Stimulated activated naive CD8-positive, alpha-beta T cell treated with anti-CD3 and anti-CD28 coated beads, Interleukin-15, amount 100 ng/mL, for 72 hours (primary cell): ENCODE results near the gene SLBP.
A peak's percentile ranks its signal among the peaks of the same experiment; 100 is the strongest.
"Not testable (repeated sequence)": the region's sequence is repeated elsewhere in the genome, so short reads cannot be mapped to it uniquely, and the experiment has no call there.

Source experiments
- ATAC-seq: fragments of 150-1000 bp; cut with Tn5 transposase; 2 replicates; pipeline ENCODE4 v1.10.0; 2021; ENCODE audit warnings: mild to moderate bottlenecking, moderate library complexity
- DNase-seq, 2 donors: peaks; one replicate each; pipeline ENCODE4 v3.0.0; 2021 to 2022
- H3K27ac Mint-ChIP-seq, 2 donors: one replicate each; pipeline ENCODE4 v1.8.0; 2022; ENCODE audit warnings: mild to moderate bottlenecking in 2 of 2, mixed read lengths in 2 of 2, moderate library complexity in 2 of 2
- H3K27me3 Mint-ChIP-seq: one replicate; pipeline ENCODE4 v1.8.0; 2022; ENCODE audit warnings: mixed read lengths
- H3K4me1 Mint-ChIP-seq: one replicate; pipeline ENCODE4 v1.8.0; 2022; ENCODE audit warnings: mild to moderate bottlenecking, mixed read lengths
- H3K4me3 Mint-ChIP-seq, 2 donors: one replicate each; pipeline ENCODE4 v1.8.0; 2022; ENCODE audit warnings: mild to moderate bottlenecking in 2 of 2, mixed read lengths in 2 of 2, moderate library complexity in 1 of 2
- H3K9me3 Mint-ChIP-seq, 2 donors: one replicate each; pipeline ENCODE4 v1.8.0; 2022; ENCODE audit warnings: mixed read lengths in 2 of 2

SLBP gene

DNA sequence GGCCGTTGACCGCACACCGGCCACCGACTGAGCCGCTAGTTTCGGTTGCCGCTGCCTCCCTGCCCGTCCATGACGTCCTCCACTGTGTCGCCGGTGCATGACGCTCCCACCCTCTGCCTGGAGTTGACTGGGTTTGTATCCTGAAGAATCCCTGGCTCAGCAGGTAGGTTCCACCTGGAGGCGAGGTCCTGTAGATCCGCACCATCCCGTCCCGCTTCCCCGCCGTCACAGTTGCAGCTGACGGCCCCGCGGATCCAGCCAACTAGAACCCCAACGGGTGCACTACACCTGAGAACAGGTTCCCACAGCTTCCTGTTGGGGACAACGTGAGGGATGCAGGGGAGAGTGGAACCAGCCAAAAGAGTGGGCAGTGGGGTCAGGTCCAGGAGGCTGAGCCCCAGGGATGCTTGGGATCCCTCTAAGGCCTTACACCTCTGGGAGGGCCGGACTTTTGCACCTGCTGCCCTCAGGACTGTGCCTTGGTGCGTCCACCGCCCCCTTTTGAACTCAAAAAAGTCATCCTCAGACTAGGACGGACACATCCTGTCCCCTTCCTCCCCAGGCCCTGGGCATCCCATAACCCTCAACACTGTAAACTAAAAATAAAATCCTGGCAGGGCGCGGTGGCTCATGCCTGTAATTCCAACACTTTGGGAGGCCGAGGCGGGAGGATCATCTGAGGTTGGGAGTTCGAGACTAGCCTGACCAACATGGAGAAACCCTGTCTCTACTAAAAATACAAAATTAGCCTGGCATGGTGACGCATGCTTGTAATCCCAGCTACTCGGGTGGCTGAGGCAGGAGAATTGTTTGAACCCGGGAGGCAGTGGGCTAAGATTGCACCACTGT lies 1.1 kb upstream of the SLBP start:
- DNase-seq (no peak), ATAC-seq (peak; percentile 31)
- H3K4me3 Mint-ChIP-seq = peak overlapping the region; percentile 99
- H3K9me3 Mint-ChIP-seq = no peaks in the 10 kb centered on the region
- H3K27me3 Mint-ChIP-seq = no peaks in the 10 kb centered on the region
- peaks cover 85% of the 10 kb centered on the region for H3K4me1 Mint-ChIP-seq
- H3K27ac Mint-ChIP-seq = peak overlapping the region; percentile 98

DNA sequence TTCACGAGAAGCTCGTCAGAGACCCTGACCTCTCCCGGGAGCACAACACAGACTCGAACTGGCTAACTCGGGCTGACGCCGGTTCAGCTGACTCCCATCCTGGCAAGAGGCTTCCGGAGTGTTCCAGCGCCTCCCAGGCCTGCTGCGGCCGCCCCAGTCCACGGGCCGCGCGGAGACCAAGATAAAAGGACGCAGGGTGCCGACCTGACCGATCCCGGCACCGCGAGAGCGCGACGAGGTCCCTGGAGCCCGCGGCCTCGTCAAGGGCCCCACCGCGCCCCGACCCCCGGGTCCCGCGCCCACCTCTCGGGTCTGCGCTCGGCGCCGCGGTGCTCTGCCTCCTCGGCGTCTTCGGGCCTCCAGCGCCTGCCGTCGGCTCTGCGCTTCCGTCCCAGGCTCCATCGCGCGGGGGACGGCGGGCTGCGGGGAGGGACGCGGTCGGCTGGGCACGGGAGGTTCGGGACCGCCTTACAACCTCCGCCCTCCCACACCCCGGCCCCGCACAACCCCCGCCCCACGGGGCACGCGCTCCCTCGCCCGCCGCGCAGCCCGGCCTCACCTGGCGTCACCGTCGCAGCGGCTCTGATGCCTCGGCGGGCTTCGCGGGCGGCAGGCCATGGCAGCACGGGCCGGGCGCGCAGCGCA lies 426 bp downstream of the SLBP start:
- peak; percentile 50 to 53 for DNase-seq
- Mint-ChIP-seq H3K27me3 (no peaks in the 10 kb centered on the region), H3K4me1 (peaks cover 79% of the 10 kb centered on the region), H3K4me3 (peak overlapping the region; percentile 94 to 96), H3K9me3 (no peaks in the 10 kb centered on the region), H3K27ac (peak overlapping the region; percentile 97 to 98)
- peak; percentile 36 for ATAC-seq

DNA sequence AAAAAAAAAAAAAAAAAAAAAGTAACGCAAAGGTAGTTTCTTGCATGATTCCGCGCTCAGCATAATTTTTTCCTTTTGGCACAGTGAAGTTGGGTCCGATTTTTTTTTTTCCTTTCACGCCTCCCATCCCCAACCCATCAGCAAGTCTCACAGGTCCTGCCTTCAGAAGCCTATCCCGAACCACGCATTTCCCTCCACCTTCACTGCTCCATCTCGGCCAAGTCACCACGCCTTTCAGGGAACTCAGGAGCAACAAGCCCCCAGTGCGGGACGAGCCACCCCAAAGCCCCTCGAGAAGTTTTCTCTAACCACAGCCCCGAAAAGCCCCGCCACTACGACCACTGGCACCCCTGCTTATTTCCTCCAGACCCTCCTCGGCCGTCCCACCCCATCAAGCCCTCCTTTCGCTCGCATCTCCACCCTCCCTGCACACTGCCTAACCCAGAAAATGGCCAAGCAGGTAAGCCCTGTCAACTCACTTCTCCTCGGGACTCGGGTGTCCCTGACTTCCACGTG lies 1.0 kb downstream of the SLBP start:
- DNase-seq (no peak), ATAC-seq (no peak)
- Mint-ChIP-seq H3K4me3 (peak overlapping the region; percentile 94 to 96), H3K27ac (peak overlapping the region; percentile 97 to 98), H3K4me1 (peaks cover 74% of the 10 kb centered on the region), H3K27me3 (no peaks in the 10 kb centered on the region), H3K9me3 (no peaks in the 10 kb centered on the region)

DNA sequence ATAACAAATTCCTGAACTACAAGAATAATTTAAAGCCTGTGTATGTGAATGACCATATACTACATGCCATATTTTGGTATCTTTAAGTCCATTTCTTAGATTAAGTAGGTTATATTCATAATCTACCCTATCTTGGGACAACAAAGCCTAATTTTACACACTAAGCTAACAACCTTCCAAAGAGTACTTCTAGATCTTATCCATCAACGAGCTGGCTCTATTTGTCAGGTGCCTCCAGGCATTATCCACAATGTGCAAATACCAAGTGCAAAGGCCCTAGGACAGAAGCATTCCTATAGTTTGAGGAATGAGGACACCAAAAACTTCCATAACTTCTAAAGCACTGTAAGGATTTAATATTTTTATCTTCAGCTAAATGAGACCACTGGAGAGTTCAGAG lies 3.5 kb downstream of the SLBP start:
- Mint-ChIP-seq H3K9me3 (no peaks in the 10 kb centered on the region), H3K4me3 (peak overlapping the region in 1 of 2 donors; percentile 26), H3K4me1 (peaks cover 65% of the 10 kb centered on the region), H3K27ac (peak overlapping the region in 1 of 2 donors; percentile 71), H3K27me3 (no peaks in the 10 kb centered on the region)
- DNase-seq = no peak
- ATAC-seq = no peak

DNA sequence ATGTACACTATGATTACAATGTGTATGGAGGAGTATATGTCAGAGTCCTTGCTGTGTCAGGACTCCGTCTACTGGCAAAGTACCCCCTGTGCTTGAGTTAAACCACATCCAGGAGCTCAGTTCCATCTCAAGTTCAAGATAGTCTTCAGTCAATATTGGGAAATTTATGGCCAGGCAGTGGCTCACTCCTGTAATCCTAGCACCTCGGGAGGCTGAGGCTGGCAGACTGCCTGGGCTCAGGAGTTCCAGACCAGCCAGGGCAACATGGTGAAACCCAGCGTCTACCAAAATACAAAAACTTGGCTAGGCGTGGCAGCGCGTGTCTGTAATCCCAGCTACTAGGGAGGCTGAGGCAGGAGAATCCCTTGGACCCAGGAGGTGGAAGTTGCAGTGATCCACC lies 5.8 kb downstream of the SLBP start:
- Mint-ChIP-seq H3K4me1 (peaks cover 65% of the 10 kb centered on the region), H3K4me3 (no peak overlapping the region), H3K27me3 (no peaks in the 10 kb centered on the region), H3K27ac (no peak overlapping the region), H3K9me3 (no peaks in the 10 kb centered on the region)
- ATAC-seq = no peak
- DNase-seq = no peak

DNA sequence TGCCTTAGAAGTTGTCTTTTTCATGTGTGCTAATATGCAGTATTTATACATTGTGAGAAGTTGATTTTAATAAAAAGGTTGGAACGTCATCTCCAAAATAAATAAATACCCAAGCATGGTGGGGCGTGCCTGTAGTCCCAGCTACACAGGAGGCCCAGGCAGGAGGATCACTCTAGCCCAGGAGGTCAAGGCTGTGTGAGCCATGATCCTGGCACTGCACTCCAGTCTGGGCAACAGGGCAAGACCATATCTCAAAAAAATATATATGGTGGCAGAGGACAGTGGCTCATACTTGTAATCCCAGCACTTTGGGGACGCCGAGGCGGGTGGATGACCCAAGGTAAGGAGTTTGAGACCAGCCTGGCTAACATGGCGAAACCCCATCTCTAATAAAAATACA lies 6.4 kb downstream of the SLBP start:
- DNase-seq = no peak
- Mint-ChIP-seq H3K9me3 (no peaks in the 10 kb centered on the region), H3K27me3 (no peaks in the 10 kb centered on the region), H3K4me1 (peaks cover 59% of the 10 kb centered on the region), H3K4me3 (no peak overlapping the region), H3K27ac (peak overlapping the region in 1 of 2 donors; percentile 59)
- ATAC-seq = no peak

DNA sequence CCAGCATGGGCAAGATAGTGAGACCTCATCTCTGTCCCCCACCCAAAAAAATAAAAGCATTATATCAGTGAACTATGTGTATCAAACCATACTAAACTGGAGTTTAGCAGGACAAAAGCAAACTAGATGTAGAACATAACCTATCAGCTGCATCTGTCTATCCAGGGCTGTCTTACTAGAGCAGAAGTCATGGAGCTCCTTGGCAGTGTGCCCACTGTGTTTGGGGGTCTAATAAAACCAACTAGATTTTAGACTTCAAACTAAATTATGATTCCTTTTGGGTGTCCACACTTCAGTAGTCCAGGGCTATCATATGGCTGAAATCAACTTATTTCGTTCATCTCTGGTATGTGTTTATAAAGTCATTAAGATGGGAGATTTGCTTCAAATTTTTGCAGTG lies 8.3 kb downstream of the SLBP start:
- Mint-ChIP-seq H3K27me3 (no peaks in the 10 kb centered on the region), H3K27ac (peak overlapping the region in 1 of 2 donors; percentile 14), H3K9me3 (no peaks in the 10 kb centered on the region), H3K4me3 (no peak overlapping the region), H3K4me1 (peaks cover 40% of the 10 kb centered on the region)
- DNase-seq (no peak), ATAC-seq (no peak)

DNA sequence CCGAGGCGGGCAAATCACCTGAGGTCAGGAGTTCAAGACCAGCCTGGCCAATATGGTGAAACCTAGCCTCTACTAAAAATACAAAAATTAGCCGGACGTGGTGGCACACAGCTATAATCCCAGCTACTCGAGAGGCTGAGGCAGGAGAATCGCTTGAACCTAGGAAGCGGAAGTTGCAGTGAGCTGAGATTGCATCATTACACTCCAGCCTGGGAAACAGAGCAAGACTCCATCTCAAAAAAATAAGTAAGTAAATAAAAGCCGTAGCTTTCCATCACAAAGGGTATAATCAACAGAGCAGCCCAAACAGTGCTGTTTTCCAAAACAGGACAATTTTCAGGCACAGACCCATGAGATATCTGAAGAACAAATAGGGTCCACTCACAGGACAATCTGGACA lies 10.4 kb downstream of the SLBP start:
- H3K27ac Mint-ChIP-seq, ATAC-seq: not testable (repeated sequence)

DNA sequence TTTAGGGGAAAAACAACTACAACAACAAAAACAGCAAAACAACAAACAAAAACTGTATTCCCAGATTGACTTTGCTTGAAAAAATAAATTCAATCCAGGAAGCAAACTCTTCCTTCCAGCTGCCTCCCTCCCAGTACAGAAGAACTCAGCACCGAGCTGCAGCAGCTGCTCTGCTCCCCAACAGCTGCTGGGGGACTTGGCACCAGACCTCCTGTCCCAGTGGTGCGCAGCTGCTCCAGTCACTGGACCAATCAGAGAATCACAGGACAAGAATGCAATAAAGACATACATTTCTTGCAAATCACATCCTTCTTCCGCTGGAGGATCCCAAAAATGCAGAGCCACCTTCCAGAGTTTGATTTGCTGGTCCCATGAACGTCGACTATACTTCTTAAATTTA lies 16.2 kb downstream of the SLBP start:
- no peak overlapping the region for H3K4me3 Mint-ChIP-seq
- H3K27ac Mint-ChIP-seq = peak overlapping the region in 1 of 2 donors; percentile 76
- H3K27me3 Mint-ChIP-seq = no peaks in the 10 kb centered on the region
- DNase-seq (no peak), ATAC-seq (no peak)
- no peaks in the 10 kb centered on the region for H3K9me3 Mint-ChIP-seq
- H3K4me1 Mint-ChIP-seq = peaks cover 5% of the 10 kb centered on the region

More for the DNA sequence above, 10.4 kb downstream of the SLBP start:
- not testable (repeated sequence) for H3K4me3 Mint-ChIP-seq, H3K9me3 Mint-ChIP-seq, H3K27me3 Mint-ChIP-seq, DNase-seq
- H3K4me1 Mint-ChIP-seq = peaks cover 27% of the 10 kb centered on the region

DNA sequence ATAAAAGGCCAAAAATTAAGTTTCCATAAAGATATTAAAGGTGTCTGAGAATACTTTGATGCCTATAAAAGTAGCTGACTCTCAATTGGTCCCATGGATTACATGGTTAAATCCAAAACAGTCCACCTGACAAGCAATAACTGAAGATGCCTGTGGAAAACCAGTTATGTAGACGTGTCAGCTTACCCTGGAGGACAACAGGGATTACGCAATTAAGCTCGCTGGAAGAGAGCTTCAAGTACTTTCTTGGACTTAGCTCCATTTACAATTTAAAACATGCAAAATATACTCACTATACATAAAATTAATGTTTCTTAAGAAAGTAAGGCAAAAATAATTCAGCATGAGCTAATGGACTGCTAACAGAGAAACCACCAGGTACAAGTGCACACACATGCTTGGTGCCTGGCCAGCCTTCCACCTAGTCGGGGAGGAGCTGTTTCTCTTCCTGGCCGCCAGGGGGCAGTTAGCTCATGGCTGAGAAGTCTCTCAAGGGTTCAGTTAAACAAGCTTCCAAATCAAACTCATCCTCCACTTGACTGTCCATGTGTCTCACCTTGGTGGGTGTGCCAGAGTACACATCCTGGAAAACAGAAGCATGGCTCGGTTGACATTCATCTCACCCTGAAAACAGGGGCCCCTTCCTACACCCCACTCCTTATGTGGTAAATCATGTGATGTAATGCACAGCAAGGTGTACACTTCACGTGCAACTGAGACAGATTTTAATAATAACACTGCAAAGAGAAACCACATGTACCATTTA lies 18.8 kb downstream of the SLBP start:
- H3K4me1 Mint-ChIP-seq = peaks cover 5% of the 10 kb centered on the region
- peak overlapping the region in 1 of 2 donors; percentile 83 for H3K27ac Mint-ChIP-seq
- H3K27me3 Mint-ChIP-seq = no peaks in the 10 kb centered on the region
- no peak overlapping the region for H3K4me3 Mint-ChIP-seq
- H3K9me3 Mint-ChIP-seq = no peaks in the 10 kb centered on the region
- peak; percentile 70 to 74 for DNase-seq
- peak; percentile 95 for ATAC-seq

DNA sequence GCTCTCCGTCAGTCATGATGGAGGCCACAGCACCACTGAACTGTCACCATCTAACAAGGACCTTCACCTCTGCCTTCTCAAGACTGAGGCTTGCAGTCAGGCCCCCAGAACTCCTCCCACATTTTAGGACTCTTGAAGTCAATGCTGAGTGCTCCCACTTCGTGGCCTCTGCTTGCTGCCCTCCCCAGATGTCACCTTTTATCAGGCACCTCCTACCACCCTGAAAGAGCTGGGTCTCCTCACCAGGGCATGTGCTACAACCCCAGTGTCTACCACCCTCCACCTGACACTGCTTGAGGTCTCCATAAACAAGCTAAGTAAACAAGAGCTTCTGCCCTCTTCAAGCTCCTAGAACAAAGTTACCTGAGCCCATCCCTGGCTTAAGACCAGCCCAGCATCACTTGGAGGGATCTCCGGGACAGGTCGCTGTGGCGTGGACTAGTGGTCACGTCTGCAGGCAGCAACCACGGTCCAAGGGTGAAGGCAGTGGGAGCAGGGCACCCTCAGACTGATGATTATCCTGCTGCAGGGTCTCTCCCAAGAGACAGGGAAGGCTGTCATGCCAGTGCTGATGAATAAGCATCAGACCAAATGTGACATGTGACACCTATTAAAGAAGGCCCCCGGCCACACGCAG lies 20.3 kb downstream of the SLBP start:
- Mint-ChIP-seq H3K4me1 (peaks cover 5% of the 10 kb centered on the region), H3K27me3 (no peaks in the 10 kb centered on the region), H3K4me3 (no peak overlapping the region), H3K9me3 (no peaks in the 10 kb centered on the region), H3K27ac (no peak overlapping the region)
- DNase-seq = no peak
- ATAC-seq = no peak

DNA sequence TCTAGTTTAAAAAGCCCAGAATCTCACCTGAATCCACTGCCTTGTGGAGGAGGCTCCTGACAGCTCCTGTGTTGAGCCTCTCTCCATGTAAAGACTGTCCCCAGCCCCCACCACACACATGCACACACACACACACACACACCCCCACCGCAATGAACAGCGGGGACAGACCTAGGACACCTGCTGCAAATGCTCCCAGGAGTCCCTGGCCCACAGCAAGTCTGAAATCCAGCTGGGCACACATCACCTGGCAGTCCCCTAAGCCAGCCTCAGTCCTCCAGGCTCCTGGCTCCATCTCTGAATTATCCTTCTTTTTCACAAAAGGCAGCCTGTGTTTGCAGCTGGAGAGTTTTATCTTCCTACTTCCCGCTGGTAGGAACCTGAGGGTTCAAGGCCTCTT lies 21.4 kb downstream of the SLBP start:
- DNase-seq (no peak), ATAC-seq (no peak)
- Mint-ChIP-seq H3K4me3 (no peak overlapping the region), H3K27ac (peak overlapping the region in 1 of 2 donors; percentile 55), H3K9me3 (no peaks in the 10 kb centered on the region), H3K4me1 (peaks cover 5% of the 10 kb centered on the region), H3K27me3 (no peaks in the 10 kb centered on the region)

DNA sequence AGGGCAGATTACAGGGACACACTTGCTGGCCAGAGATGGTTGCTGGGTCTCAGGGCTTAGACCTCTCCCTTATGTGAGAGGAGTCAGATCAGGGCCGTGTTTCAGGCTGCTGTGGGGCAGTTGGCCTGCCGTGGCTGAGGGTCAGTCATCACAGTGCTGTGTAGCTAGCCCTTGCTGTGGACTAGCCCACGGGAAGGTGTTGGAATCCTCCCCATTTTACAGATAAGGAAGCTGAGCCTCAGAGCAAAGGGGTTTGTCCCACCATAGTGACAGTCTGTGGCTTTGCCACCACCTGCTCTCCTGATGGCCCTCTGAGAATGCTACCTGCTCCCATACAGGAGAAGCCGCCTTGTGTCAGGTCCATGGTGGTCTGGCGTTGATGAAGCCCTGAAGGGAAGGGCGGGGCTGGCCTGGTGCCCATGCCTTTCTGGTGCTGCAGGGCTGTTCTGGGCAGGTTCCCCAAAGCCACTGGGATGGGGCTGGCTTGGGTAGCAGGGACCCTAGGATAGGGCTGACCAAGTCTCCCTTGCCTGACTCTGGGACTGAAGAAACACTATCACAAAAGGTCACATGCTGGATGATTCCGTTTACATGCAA lies 25.6 kb downstream of the SLBP start:
- Mint-ChIP-seq H3K27ac (no peak overlapping the region), H3K27me3 (no peaks in the 10 kb centered on the region), H3K4me3 (no peak overlapping the region), H3K9me3 (no peaks in the 10 kb centered on the region), H3K4me1 (peaks cover 12% of the 10 kb centered on the region)
- DNase-seq = no peak
- ATAC-seq = no peak

DNA sequence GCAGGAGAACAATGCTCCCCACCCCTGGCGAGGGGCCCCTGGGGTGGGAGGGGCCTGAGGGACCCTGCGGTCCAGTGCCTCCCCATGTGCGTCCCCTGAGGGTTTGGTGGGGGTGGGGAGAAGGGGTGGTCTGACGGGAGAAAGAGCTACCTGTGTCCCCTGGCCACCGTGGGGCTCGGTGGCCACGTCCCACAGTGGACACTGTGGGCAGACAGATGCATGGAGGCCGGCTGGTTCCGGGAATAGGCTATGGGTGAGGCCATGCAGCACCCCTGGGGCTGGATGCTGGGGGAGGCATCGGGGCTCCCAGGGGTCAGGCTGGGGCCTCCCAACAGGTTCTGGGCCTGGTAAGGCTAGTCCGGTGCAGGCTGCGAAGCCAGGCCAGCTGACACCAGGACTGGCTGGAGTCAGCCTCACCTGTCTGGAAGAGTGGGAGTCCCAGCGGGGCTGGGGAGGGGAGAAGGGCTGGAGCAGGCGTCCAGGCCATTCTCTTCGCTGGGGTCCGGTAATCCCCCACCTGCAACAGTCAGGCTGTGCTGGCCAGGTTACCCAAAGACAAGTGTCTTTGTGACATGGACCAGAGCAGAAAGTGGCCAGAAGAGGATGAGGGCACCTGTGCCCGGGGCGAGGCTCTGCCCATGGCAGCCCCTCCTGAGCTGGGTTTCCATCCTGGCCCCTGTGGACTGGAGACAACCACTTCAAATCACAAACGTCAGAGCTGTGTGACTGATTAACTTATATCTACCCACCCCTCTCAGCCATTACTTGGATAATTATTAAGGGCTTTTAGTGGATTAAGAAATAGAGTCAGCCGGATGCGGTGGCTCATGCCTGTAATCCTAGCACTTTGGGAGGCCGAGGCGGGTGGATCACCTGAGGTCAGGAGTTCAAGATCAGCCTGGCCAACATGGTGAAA lies 26.6 kb downstream of the SLBP start:
- ATAC-seq (no peak), DNase-seq (no peak)
- Mint-ChIP-seq H3K4me1 (peaks cover 12% of the 10 kb centered on the region), H3K4me3 (peak overlapping the region in 1 of 2 donors; percentile 63), H3K9me3 (no peaks in the 10 kb centered on the region), H3K27ac (no peak overlapping the region), H3K27me3 (no peaks in the 10 kb centered on the region)
